Measurements from ENCODE around the gene CPED1. TPM values are rescaled to one million over a fixed set of nuclear protein-coding genes. Genes with fewer than 3 reads are reported as not detected.

The CPED1 gene
- total and polyA plus RNA-seq, 10 of the 15 experiments (the other 5 are each of a cell fraction or from before 2014, with no cell fraction given), result 0.01 to 0.77 (median 0.10) TPM; not detected in 1

DNA sequence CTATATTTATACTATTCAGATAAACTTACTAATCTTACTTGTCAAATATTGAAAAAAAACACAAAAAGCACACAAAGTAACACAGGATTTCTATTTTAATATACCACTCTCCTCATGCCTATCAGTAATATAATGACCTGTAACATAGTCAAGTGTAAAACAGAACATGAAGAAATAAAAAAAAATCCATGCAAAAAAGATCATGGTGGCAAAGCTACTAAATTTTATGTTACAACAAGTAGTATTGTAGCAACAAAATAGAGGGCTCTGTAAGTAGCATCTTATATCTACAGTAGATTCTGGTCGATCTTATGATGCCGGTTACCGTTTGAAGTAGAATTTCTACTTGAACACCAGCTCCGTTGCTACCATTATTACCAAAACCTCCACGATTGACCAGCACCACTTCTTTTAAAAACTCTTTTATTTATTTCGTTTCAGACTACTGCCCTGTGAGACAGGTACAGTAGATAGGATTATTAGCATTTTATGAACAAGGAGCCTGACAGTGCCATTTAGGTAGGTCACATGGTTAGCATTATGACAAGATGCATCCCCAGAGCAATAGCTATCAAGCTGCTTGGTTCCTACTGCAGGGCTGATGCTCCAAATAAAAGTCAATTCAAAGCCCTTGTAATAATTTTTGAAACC lies 2.1 kb downstream of the CPED1 start (continued):
- no peak for TF ChIP-seq MTA3 (IDR thresholded peaks at IDR 0.05; ENCODE audit: borderline replicate concordance, low read length)
- no peak for TF ChIP-seq BMI1 (IDR thresholded peaks at IDR 0.05; ENCODE audit: borderline replicate concordance)
- no peak for TF ChIP-seq ZNF24 (IDR thresholded peaks at IDR 0.05)
- TF ChIP-seq, protein P1, sequence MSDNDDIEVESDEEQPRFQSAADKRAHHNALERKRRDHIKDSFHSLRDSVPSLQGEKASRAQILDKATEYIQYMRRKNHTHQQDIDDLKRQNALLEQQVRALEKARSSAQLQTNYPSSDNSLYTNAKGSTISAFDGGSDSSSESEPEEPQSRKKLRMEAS (IDR thresholded peaks at IDR 0.05; ENCODE audit: low read depth, low read length), result no peak
- TF ChIP-seq, protein P2, sequence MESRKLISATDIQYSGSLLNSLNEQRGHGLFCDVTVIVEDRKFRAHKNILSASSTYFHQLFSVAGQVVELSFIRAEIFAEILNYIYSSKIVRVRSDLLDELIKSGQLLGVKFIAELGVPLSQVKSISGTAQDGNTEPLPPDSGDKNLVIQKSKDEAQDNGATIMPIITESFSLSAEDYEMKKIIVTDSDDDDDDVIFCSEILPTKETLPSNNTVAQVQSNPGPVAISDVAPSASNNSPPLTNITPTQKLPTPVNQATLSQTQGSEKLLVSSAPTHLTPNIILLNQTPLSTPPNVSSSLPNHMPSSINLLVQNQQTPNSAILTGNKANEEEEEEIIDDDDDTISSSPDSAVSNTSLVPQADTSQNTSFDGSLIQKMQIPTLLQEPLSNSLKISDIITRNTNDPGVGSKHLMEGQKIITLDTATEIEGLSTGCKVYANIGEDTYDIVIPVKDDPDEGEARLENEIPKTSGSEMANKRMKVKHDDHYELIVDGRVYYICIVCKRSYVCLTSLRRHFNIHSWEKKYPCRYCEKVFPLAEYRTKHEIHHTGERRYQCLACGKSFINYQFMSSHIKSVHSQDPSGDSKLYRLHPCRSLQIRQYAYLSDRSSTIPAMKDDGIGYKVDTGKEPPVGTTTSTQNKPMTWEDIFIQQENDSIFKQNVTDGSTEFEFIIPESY (IDR thresholded peaks at IDR 0.05), result no peak
- no peak for TF ChIP-seq JUND (IDR thresholded peaks at IDR 0.05; ENCODE audit: low read depth, low read length)
- no peak for TF ChIP-seq WRNIP1 (IDR thresholded peaks at IDR 0.05; ENCODE audit: borderline replicate concordance, low read depth, low read length)
- TF ChIP-seq MEF2A (IDR thresholded peaks at IDR 0.05; ENCODE audit: insufficient read depth, low read depth, low read length), result no peak
- TF ChIP-seq SIX5 (IDR thresholded peaks at IDR 0.05; ENCODE audit: low read depth, low read length, severe bottlenecking), result no peak
- TF ChIP-seq, protein P3, sequence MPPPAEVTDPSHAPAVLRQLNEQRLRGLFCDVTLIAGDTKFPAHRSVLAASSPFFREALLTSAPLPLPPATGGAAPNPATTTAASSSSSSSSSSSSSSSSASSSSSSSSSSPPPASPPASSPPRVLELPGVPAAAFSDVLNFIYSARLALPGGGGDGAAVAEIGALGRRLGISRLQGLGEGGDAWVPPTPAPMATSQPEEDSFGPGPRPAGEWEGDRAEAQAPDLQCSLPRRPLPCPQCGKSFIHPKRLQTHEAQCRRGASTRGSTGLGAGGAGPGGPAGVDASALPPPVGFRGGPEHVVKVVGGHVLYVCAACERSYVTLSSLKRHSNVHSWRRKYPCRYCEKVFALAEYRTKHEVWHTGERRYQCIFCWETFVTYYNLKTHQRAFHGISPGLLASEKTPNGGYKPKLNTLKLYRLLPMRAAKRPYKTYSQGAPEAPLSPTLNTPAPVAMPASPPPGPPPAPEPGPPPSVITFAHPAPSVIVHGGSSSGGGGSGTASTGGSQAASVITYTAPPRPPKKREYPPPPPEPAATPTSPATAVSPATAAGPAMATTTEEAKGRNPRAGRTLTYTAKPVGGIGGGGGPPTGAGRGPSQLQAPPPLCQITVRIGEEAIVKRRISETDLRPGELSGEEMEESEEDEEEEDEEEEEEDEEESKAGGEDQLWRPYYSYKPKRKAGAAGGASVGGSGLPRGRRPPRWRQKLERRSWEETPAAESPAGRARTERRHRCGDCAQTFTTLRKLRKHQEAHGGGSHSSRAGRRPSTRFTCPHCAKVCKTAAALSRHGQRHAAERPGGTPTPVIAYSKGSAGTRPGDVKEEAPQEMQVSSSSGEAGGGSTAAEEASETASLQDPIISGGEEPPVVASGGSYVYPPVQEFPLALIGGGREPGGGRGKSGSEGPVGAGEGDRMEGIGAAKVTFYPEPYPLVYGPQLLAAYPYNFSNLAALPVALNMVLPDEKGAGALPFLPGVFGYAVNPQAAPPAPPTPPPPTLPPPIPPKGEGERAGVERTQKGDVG (CRISPR knock-in tag; IDR thresholded peaks at IDR 0.05), result no peak
- TF ChIP-seq HDGF (IDR thresholded peaks at IDR 0.05), result no peak
